Measurements from ENCODE around the gene CARD11. TPM values are rescaled to one million over a fixed set of nuclear protein-coding genes. Genes with fewer than 3 reads are reported as not detected.

The CARD11 gene
- total and polyA plus RNA-seq, 2 experiments from 2014 or later = 17.7 to 29.0 TPM

DNA sequence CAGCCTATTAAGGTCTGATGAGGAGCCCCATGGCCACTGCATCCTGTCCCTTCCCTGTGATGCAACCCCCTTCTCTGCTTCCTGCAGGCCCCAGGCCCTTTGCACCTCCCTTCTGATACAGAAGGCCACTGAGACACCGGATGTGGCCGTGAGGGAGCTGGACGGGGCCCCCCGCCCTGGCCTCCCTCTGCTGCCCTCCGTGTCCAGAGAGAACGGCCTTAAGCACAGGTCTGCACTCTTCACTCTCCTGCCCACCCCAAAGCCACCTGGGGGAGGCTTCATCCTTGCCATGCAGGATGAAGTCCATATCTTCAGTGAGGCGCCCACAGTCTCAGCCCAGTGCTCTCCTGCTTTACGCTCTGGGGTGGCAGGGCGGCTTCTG is 112.6 kb downstream of the CARD11 start (continued):
- TF ChIP-seq REST (IDR thresholded peaks at IDR 0.05; ENCODE audit: unreplicated experiment) (no peak), JUNB (IDR thresholded peaks at IDR 0.05; ENCODE audit: unreplicated experiment) (no peak), EZH2 (IDR thresholded peaks at IDR 0.05; ENCODE audit: low read depth, unreplicated experiment) (no peak), ZNF331 (CRISPR knock-in tag; IDR thresholded peaks at IDR 0.05; ENCODE audit: low read depth) (no peak)
- TF ChIP-seq, protein P1, sequence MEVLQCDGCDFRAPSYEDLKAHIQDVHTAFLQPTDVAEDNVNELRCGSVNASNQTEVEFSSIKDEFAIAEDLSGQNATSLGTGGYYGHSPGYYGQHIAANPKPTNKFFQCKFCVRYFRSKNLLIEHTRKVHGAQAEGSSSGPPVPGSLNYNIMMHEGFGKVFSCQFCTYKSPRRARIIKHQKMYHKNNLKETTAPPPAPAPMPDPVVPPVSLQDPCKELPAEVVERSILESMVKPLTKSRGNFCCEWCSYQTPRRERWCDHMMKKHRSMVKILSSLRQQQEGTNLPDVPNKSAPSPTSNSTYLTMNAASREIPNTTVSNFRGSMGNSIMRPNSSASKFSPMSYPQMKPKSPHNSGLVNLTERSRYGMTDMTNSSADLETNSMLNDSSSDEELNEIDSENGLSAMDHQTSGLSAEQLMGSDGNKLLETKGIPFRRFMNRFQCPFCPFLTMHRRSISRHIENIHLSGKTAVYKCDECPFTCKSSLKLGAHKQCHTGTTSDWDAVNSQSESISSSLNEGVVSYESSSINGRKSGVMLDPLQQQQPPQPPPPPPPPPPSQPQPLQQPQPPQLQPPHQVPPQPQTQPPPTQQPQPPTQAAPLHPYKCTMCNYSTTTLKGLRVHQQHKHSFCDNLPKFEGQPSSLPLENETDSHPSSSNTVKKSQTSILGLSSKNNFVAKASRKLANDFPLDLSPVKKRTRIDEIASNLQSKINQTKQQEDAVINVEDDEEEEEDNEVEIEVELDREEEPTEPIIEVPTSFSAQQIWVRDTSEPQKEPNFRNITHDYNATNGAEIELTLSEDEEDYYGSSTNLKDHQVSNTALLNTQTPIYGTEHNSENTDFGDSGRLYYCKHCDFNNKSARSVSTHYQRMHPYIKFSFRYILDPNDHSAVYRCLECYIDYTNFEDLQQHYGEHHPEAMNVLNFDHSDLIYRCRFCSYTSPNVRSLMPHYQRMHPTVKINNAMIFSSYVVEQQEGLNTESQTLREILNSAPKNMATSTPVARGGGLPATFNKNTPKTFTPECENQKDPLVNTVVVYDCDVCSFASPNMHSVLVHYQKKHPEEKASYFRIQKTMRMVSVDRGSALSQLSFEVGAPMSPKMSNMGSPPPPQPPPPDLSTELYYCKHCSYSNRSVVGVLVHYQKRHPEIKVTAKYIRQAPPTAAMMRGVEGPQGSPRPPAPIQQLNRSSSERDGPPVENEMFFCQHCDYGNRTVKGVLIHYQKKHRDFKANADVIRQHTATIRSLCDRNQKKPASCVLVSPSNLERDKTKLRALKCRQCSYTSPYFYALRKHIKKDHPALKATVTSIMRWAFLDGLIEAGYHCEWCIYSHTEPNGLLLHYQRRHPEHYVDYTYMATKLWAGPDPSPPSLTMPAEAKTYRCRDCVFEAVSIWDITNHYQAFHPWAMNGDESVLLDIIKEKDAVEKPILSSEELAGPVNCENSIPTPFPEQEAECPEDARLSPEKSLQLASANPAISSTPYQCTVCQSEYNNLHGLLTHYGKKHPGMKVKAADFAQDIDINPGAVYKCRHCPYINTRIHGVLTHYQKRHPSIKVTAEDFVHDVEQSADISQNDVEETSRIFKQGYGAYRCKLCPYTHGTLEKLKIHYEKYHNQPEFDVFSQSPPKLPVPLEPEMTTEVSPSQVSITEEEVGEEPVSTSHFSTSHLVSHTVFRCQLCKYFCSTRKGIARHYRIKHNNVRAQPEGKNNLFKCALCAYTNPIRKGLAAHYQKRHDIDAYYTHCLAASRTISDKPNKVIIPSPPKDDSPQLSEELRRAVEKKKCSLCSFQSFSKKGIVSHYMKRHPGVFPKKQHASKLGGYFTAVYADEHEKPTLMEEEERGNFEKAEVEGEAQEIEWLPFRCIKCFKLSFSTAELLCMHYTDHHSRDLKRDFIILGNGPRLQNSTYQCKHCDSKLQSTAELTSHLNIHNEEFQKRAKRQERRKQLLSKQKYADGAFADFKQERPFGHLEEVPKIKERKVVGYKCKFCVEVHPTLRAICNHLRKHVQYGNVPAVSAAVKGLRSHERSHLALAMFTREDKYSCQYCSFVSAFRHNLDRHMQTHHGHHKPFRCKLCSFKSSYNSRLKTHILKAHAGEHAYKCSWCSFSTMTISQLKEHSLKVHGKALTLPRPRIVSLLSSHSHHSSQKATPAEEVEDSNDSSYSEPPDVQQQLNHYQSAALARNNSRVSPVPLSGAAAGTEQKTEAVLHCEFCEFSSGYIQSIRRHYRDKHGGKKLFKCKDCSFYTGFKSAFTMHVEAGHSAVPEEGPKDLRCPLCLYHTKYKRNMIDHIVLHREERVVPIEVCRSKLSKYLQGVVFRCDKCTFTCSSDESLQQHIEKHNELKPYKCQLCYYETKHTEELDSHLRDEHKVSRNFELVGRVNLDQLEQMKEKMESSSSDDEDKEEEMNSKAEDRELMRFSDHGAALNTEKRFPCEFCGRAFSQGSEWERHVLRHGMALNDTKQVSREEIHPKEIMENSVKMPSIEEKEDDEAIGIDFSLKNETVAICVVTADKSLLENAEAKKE (CRISPR knock-in tag; IDR thresholded peaks at IDR 0.05) = no peak
